HG03064 (cell line): ENCODE data around the gene ATAD1.
"Not testable (repeated sequence)": the region's sequence is repeated elsewhere in the genome, so short reads cannot be mapped to it uniquely, and the experiment has no call there.

Experiments used
- ATAC-seq: cut with Tn5 transposase; IDR thresholded peaks from one replicate; pipeline ENCODE4 v1.9.1; 2021; ENCODE audit warnings: low read depth; ENCODE audit not compliant: unreplicated experiment

Gene ATAD1, protein sequence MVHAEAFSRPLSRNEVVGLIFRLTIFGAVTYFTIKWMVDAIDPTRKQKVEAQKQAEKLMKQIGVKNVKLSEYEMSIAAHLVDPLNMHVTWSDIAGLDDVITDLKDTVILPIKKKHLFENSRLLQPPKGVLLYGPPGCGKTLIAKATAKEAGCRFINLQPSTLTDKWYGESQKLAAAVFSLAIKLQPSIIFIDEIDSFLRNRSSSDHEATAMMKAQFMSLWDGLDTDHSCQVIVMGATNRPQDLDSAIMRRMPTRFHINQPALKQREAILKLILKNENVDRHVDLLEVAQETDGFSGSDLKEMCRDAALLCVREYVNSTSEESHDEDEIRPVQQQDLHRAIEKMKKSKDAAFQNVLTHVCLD

DNA sequence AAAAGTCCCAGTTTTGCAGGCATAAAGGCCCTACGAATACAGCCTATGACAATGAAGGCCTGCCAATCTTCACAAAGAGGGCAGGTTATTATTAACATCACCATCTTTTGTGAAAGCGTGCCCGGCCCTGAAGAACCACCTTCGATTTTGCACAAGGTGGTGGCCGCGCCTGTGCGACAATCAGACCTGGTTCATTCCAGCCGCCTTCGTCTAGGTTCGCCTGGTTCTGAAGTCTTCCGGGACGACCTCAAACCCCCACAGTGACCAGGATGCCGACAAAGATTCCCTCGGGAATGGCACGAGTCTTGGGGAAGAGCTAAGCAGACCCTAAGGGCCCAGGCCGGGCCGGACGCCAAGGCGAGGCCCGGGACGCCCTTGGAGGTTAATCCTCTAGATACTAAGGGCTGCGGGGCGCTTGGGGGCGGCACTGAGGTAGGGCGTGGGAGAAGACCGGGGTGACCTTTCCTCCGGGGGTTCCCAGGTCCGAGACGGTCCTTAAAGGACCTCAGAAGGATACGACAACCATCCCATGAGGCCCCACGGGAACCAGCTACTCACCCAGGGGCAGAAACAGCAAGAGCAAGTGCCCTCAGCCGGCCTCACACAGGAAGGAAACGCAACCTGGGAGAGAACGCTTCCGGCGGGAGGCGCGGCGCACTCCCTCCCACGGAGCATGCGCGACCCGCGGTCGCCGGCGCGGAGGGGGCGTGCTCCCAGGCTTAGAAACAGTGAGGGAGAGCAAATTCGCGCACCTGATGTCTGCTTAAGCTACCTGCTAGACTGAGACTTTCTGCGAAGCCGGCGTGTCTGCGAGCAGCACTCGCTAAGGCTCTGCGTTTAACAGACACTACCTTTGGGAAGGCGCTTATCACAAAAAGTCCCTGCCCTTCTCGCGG is at the start of gene ATAD1:
TSS of gene ATAD1 (minus strand) at position 618 of the 896 bp plus-strand sequence. CDS start 3,627 bp downstream, outside the sequence.
- ATAC-seq: peak; percentile 64

DNA sequence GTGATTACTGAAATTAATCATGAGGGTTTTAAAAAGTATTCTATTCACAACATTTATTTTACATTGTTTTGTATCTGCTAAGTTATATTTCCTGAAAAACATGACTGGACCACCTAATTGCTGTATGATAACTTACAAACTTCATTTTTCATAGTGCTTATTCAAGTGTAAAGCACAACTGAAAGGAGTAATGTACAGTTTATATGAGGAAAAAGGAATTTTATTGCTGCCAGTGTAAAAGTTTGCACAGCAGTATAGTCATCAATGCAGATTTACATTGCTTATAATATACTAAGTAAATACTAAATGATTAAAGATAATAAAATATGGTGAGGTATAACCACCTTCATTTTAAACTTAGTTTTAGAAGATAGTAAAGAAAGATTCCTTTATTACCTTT is 49.4 kb upstream of the ATAD1 start:
- no peak for ATAC-seq

DNA sequence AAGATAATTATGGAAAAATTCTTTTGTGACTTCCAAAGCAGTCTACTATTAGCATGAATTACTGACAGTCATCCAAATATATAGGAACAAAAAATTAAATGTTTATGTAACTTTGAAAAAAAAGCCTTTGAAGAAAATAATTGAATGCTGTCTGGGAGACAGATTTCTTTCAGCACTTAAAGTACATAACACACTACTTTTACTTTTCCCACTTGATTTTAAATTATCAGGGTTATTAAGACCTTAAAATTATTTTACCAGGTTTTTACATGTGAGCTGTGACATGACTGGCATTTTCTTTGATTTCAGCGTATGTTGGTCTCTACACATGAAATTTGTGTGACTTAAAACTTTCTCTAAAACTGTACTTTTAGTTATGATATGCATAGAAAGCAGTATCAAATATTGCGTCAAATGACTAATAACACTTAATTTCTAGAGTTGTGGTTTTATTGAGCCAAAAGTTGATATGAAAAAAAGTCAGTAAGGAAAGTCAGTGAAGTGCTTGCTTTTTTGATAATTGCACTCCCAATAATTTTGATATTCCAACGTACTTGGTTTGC is 48.5 kb upstream of the ATAD1 start:
- no peak for ATAC-seq

DNA sequence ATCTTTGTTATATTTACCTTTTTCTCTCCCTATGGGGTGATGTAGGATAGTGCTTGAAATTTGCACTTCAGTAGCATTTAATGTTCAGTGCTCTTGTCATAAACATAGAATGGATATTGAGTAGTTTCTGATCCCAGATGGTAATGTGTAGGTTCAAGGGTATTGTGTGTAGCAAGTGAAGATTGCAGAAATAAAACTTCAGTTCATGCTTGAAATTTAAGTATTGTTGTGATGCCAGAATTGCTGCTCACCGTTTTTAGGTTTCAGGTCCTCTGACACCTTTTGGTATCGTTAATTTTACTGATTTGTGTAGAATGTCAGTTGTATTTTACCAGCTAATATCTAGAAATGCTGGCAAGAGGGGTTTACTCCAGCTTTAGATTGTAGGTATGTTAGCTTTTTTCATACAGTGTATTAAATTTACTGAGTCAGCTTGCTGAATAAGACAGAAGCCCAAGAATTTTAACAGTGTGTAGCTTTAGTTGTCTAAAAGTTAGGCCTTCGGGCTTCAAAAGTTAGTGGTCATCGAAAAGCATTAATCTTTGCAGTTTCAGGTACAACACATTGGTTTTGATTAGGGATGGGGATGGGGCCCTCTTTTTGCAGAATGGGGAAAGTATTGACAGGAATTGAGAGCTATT is 47.3 kb upstream of the ATAD1 start:
- ATAC-seq: no peak

DNA sequence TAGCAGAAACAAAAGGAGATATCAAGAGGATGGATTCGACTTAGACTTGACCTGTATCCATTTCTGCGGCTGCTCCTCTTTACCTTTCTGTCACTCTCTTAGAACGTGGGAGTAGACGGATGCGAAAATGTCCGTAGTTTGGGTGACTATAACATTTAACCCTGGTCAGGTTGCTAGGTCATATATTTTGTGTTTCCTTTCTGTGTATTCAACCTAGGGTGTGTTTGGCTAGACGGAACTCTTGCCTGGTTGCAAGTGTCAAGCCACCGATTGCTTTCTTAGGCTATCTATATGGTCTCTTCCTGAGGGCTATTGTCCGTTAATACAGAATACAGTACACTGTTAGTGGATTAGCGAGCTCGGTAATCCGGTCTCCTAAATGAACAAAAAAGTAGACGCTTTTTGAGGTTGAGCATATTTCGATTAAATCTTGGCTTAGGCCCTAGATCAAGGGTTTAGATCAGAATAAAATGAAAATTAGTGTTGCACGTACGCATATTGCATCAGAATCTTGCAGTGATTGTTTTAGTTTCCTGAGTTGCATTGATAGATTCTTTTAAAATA is 46.6 kb upstream of the ATAD1 start:
- ATAC-seq: no peak

DNA sequence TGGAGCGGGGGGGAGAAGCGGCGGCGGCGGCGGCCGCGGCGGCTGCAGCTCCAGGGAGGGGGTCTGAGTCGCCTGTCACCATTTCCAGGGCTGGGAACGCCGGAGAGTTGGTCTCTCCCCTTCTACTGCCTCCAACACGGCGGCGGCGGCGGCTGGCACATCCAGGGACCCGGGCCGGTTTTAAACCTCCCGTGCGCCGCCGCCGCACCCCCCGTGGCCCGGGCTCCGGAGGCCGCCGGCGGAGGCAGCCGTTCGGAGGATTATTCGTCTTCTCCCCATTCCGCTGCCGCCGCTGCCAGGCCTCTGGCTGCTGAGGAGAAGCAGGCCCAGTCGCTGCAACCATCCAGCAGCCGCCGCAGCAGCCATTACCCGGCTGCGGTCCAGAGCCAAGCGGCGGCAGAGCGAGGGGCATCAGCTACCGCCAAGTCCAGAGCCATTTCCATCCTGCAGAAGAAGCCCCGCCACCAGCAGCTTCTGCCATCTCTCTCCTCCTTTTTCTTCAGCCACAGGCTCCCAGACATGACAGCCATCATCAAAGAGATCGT is 46.0 kb upstream of the ATAD1 start:
- peak; percentile 0 for ATAC-seq

DNA sequence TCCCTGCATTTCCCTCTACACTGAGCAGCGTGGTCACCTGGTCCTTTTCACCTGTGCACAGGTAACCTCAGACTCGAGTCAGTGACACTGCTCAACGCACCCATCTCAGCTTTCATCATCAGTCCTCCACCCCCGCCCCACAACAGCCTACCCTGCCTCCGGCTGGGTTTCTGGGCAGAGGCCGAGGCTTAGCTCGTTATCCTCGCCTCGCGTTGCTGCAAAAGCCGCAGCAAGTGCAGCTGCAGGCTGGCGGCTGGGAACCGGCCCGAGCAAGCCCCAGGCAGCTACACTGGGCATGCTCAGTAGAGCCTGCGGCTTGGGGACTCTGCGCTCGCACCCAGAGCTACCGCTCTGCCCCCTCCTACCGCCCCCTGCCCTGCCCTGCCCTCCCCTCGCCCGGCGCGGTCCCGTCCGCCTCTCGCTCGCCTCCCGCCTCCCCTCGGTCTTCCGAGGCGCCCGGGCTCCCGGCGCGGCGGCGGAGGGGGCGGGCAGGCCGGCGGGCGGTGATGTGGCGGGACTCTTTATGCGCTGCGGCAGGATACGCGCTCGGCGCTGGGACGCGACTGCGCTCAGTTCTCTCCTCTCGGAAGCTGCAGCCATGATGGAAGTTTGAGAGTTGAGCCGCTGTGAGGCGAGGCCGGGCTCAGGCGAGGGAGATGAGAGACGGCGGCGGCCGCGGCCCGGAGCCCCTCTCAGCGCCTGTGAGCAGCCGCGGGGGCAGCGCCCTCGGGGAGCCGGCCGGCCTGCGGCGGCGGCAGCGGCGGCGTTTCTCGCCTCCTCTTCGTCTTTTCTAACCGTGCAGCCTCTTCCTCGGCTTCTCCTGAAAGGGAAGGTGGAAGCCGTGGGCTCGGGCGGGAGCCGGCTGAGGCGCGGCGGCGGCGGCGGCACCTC is 45.3 kb upstream of the ATAD1 start, which contains the start of the genes KLLN and PTEN:
TSS of gene KLLN (minus strand) at position 481 of the 891 bp plus-strand sequence. CDS start 1,046 bp downstream, outside the sequence.
TSS of gene PTEN (plus strand) at position 573 of the 891 bp plus-strand sequence. CDS start 845 bp downstream, outside the sequence.
- peak; percentile 36 for ATAC-seq

DNA sequence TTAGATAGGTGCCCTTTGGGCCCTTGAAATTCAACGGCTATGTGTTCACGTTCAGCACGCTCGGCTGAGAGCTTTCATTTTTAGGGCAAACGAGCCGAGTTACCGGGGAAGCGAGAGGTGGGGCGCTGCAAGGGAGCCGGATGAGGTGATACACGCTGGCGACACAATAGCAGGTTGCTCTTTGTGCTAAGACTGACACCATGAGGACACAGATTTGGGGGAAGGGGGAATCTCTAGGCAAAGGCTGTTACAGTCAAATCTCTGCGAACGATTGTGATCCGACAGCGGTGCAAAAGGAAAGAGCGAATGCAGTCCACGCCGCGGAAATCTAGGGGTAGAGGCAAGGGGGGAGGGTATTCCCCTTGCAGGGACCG is 44.6 kb upstream of the ATAD1 start:
- ATAC-seq: peak; percentile 1

DNA sequence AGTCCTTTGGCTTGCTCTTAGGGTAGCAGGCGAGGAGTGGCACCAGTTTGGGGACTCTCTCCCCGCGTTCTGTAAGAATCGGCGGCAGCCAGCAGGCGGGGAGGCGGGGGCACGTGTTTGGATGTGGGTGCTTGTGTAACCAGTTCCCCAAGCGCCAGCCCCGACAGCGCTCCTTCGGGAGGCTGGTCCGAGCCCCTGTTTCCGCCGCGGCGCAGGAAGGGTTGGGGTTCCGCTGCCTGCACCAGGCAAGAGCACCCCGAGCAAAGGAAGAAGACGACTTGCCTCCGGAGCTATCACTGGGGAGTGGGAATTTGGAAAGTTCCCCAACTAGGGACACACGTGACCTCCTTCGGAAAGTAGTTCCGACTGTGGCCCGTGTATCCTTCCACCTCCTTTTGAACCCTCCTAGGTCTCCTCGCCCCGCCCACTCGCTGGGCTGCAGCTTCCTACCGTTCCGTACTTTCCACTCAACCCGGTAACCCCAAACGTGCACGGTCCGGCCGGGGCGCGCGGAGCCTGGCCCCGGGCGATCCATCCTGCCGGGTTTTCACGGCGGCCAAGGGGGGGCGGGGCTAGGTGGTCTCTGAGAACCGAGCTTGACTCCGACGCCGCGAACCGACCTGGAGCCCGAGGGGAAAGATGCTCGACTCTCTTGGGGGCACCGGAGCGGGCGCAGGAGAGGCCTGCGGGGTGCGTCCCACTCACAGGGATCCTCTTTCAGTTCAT is 44.1 kb upstream of the ATAD1 start:
- ATAC-seq: peak; percentile 47

DNA sequence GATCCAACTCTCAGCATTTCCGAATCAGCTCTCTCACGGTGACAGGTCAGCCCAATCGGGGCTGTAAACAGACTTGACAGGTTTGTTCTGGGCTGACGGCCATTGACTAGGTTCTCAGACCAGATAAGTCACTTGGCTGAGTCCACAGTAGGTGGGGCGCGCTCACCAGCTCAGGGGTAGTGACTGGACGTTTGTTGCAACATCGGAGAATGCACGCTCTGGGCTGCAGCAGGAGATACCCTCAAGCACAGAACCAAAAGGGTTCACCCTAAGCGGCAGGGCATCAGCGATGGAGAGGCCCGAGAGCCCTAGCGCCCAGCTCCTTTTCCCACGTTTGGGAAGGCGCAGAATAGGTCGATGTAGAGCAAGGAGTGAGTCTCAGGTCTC is 43.5 kb upstream of the ATAD1 start:
- peak; percentile 18 for ATAC-seq

DNA sequence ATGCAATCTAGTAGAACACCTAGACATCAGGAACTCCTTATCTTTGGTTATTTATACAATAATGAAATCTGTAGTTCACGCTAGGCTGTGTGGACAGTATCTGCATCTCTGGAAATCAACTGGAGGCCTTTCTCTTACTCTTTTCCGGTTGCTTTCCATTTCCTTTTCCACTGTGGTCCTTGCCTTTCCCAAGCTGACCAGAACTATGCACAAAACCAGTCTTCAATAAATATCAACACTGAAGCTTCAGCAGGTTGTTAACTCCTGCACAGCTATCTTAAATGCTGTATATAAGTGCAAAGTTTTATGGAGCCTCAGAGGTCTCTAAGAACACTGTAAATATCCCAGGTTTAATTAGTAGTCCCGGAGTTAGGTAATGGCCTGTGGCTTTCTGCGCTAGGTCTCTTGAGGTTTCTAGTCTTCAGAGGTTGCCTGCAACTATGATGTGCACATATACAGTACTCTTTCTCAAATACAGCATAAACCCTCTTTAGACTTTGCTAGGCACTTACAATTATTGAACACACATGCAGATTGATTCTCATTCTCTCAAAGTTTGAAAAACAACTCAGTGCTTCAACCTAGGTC is 42.9 kb upstream of the ATAD1 start:
- no peak for ATAC-seq

DNA sequence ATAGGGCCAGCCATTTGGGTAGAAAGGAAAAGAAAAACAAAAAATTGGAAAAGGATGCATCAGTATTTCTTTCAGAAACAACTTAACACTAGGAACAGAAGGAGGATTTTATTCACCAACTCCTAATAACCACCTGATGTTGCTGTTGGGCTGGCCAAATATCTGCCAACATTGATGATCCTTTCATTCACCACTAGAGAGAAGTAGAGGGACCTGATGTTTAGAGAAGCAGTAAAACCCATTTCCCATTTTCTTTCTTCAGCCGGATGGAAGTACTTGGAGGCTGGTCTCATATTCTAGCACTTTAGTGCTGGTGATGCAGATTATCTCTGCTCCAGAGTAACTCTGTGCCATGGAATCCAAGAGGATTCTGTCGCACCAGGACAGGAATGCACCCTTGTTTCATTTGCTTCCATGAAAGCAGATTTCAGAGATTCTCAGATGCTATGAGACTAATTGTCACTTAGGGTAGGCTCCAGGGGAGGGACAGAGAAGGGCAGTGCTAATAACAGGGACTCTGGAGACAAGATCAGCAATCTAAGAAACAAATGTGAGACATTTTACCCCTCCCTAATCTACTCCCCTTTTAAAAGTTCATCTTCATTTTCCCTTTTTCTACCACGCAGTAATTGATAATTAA is 42.2 kb upstream of the ATAD1 start:
- ATAC-seq: no peak

DNA sequence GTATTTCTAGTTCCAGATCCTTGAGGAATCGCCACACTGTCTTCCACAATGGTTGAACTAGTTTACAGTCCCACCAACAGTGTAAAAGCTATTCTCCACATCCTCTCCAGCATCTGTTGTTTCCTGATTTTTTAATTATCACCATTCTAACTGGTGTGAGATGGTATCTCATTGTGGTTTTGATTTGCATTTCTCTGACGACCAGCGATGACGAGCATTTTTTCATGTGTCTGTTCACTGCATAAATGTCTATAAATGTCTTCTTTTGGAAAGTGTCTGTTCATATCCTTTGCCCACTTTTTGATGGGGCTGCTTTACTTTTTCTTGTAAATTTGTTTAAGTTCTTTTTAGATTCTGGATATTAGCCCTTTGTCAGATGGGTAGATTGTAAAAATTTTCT is 37.6 kb upstream of the ATAD1 start:
- not testable (repeated sequence) for ATAC-seq

DNA sequence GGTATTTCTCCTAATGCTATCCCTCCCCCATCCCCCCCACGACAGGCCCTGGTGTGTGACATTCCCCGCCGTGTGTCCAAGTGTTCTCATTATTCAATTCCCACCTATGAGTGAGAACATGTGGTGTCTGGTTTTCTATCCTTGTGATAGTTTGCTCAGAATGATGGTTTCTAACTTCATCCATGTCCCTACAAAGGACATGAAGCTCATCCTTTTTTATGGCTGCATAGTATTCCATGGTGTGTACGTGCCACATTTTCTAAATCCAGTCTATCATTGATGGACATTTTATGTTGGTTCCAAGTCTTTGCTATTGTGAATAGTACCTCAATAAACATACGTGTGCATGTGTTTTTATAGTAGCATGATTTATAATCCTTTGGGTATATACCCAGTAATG is 37.2 kb upstream of the ATAD1 start:
- ATAC-seq: not testable (repeated sequence)

DNA sequence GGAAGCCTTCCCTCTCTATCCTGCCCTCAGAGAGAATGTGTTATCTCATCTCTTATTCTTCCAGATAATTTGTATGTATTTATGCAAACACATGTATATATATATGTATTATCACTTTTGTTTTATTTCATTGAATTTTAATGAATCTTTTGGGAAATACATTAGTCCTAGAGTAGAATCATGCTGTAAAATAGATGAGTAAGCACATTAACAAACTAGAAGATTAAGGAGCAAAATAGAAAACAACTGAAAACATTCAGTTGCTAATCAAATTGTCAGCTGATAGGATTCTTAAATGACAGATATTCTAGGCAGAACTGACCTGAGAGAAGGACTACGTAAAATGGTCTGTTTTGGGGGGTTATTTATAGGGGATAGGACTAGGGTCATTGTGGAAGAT is 34.1 kb upstream of the ATAD1 start:
- no peak for ATAC-seq

DNA sequence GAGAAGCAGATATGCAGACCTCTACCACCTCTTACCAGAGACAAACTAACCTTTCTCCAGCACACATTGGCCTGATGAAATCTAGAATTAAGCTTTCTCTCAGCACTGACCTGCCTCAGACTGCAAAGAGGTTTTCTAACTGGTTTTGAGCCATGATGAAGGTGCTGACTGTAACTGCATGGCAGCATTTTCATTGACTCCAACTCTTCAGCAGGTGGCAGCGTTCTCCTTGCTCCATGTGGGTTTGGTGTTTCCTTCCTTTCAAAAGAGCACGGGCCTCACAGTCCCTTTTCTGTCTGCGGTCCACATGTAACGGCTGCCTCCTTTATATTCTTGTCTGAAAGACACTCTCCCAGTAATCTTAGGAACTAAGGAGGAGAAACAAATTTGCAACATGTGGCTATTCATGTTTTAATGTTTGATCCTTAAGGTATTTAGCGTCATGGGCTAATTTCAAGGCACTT is 32.7 kb upstream of the ATAD1 start:
- no peak for ATAC-seq

DNA sequence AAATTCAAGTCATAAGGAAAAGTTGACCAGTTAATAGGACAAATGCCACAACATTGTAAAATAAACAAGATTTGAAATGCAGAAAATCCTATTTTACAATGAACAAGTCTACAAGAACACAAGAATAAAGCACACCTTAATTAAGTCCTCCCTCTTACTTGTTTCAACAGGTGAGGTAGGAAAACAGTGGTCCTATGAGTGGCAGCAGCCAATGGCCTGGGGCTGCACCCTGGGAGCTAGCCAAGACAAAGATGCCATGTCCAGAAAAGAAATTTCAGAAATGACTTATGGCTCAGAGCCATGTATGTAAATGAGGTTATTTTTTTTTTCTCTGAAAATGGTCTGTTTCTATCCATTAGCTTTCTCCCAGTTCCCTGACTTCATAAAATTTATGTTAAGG is 31.0 kb upstream of the ATAD1 start:
- ATAC-seq: no peak
